IPS-20b (cell line): ENCODE results near the gene KCNJ3.

ENCODE experiments used
- H3K27ac ChIP-seq: one replicate; pipeline ENCODE4 v1.5.1; 2013; ENCODE audit warnings: low read length
- H3K27me3 ChIP-seq: 2 replicates; pipeline ENCODE4 v1.6.1; 2013; ENCODE audit warnings: mild to moderate bottlenecking, low read length, inconsistent platforms; ENCODE audit not compliant: insufficient read depth
- H3K36me3 ChIP-seq: 2 replicates; pipeline ENCODE4 v1.6.1; 2013; ENCODE audit warnings: low read depth, mild to moderate bottlenecking, inconsistent platforms, low read length, moderate library complexity; ENCODE audit not compliant: insufficient read depth
- H3K4me1 ChIP-seq: 2 replicates; pipeline ENCODE4 v1.6.1; 2013; ENCODE audit warnings: mild to moderate bottlenecking, control low read depth, inconsistent platforms, low read length, moderate library complexity; ENCODE audit not compliant: insufficient read depth
- H3K4me3 ChIP-seq: 2 replicates; pipeline ENCODE4 v1.5.1; 2013; ENCODE audit warnings: mild to moderate bottlenecking, low read length, inconsistent platforms
- H3K9ac ChIP-seq: 2 replicates; pipeline ENCODE4 v1.6.1; 2013; ENCODE audit warnings: low read depth, mild to moderate bottlenecking, inconsistent platforms, low read length, moderate library complexity
- H3K9me3 ChIP-seq: 2 replicates; pipeline ENCODE4 v1.6.1; 2013; ENCODE audit warnings: mild to moderate bottlenecking, low read depth, low read length, inconsistent platforms; ENCODE audit not compliant: insufficient read depth

KCNJ3 gene

GRCh38 chr2:154795651-154796050, 97.2 kb downstream of the KCNJ3 start:
- no peaks in the 10 kb centered on the region for H3K36me3 ChIP-seq
- H3K27me3 ChIP-seq, result no peaks in the 10 kb centered on the region
- H3K4me1 ChIP-seq, result peaks cover 7% of the 10 kb centered on the region; the same call in 1 of the 2 replicates
- no peaks in the 10 kb centered on the region for H3K9me3 ChIP-seq
- no peak overlapping the region for H3K9ac ChIP-seq
- H3K4me3 ChIP-seq, result no peak overlapping the region
- H3K27ac ChIP-seq, result no peak overlapping the region

GRCh38 chr2:154804451-154804850, 106.0 kb downstream of the KCNJ3 start:
- H3K4me3 ChIP-seq, result no peak overlapping the region
- no peaks in the 10 kb centered on the region for H3K27me3 ChIP-seq
- no peaks in the 10 kb centered on the region for H3K9me3 ChIP-seq
- no peak overlapping the region for H3K27ac ChIP-seq
- H3K36me3 ChIP-seq, result no peaks in the 10 kb centered on the region
- H3K9ac ChIP-seq, result no peak overlapping the region
- H3K4me1 ChIP-seq, result no peaks in the 10 kb centered on the region

- Histone ChIP-seq H3K9ac (no peak overlapping the region), H3K27ac (no peak overlapping the region), H3K9me3 (no peaks in the 10 kb centered on the region), H3K4me1 (no peaks in the 10 kb centered on the region), H3K36me3 (no peaks in the 10 kb centered on the region), H3K4me3 (no peak overlapping the region), H3K27me3 (no peaks in the 10 kb centered on the region)
These were observed 115.1 kb downstream of the KCNJ3 start for GRCh38 chr2:154813636-154814035.

GRCh38 chr2:154814856-154815255, 116.4 kb downstream of the KCNJ3 start:
- Histone ChIP-seq H3K4me3 (no peak overlapping the region), H3K9ac (no peak overlapping the region), H3K27me3 (no peaks in the 10 kb centered on the region), H3K36me3 (no peaks in the 10 kb centered on the region), H3K9me3 (no peaks in the 10 kb centered on the region), H3K4me1 (no peaks in the 10 kb centered on the region), H3K27ac (no peak overlapping the region)

- H3K4me3 ChIP-seq, result no peak overlapping the region
- no peaks in the 10 kb centered on the region for H3K27me3 ChIP-seq
- H3K9ac ChIP-seq, result no peak overlapping the region
- no peaks in the 10 kb centered on the region for H3K9me3 ChIP-seq
- H3K36me3 ChIP-seq, result no peaks in the 10 kb centered on the region
- H3K27ac ChIP-seq, result no peak overlapping the region
- H3K4me1 ChIP-seq, result no peaks in the 10 kb centered on the region
These were observed 126.9 kb downstream of the KCNJ3 start for GRCh38 chr2:154825358-154825757.

GRCh38 chr2:154826827-154827226, 128.3 kb downstream of the KCNJ3 start:
- Histone ChIP-seq H3K4me1 (no peaks in the 10 kb centered on the region), H3K9me3 (no peaks in the 10 kb centered on the region), H3K27ac (no peak overlapping the region), H3K27me3 (no peaks in the 10 kb centered on the region), H3K4me3 (no peak overlapping the region), H3K36me3 (no peaks in the 10 kb centered on the region), H3K9ac (no peak overlapping the region)

GRCh38 chr2:154827286-154827685, 128.8 kb downstream of the KCNJ3 start:
- Histone ChIP-seq H3K4me3 (no peak overlapping the region), H3K9ac (no peak overlapping the region), H3K36me3 (no peaks in the 10 kb centered on the region), H3K4me1 (no peaks in the 10 kb centered on the region), H3K9me3 (no peaks in the 10 kb centered on the region), H3K27me3 (no peaks in the 10 kb centered on the region), H3K27ac (no peak overlapping the region)

GRCh38 chr2:154832711-154833110, 134.2 kb downstream of the KCNJ3 start:
- Histone ChIP-seq H3K27ac (no peak overlapping the region), H3K4me1 (no peaks in the 10 kb centered on the region), H3K9me3 (no peaks in the 10 kb centered on the region), H3K9ac (no peak overlapping the region), H3K27me3 (no peaks in the 10 kb centered on the region), H3K4me3 (no peak overlapping the region), H3K36me3 (no peaks in the 10 kb centered on the region)

- Histone ChIP-seq H3K27me3 (no peaks in the 10 kb centered on the region), H3K27ac (no peak overlapping the region), H3K9ac (no peak overlapping the region), H3K4me1 (no peaks in the 10 kb centered on the region), H3K36me3 (no peaks in the 10 kb centered on the region), H3K4me3 (no peak overlapping the region), H3K9me3 (no peaks in the 10 kb centered on the region)
These were observed 138.1 kb downstream of the KCNJ3 start for GRCh38 chr2:154836632-154837031.

- Histone ChIP-seq H3K9ac (no peak overlapping the region), H3K9me3 (no peaks in the 10 kb centered on the region), H3K4me3 (no peak overlapping the region), H3K27me3 (no peaks in the 10 kb centered on the region), H3K36me3 (no peaks in the 10 kb centered on the region), H3K4me1 (no peaks in the 10 kb centered on the region), H3K27ac (no peak overlapping the region)
These were observed 138.5 kb downstream of the KCNJ3 start for GRCh38 chr2:154837035-154837434.

GRCh38 chr2:154844513-154844912, 146.0 kb downstream of the KCNJ3 start:
- Histone ChIP-seq H3K36me3 (no peaks in the 10 kb centered on the region), H3K27me3 (no peaks in the 10 kb centered on the region), H3K9me3 (no peaks in the 10 kb centered on the region), H3K27ac (no peak overlapping the region), H3K9ac (no peak overlapping the region), H3K4me3 (no peak overlapping the region), H3K4me1 (no peaks in the 10 kb centered on the region)

- H3K9me3 ChIP-seq, result no peaks in the 10 kb centered on the region
- no peak overlapping the region for H3K27ac ChIP-seq
- no peak overlapping the region for H3K4me3 ChIP-seq
- H3K4me1 ChIP-seq, result no peaks in the 10 kb centered on the region
- H3K36me3 ChIP-seq, result no peaks in the 10 kb centered on the region
- H3K27me3 ChIP-seq, result no peaks in the 10 kb centered on the region
- no peak overlapping the region for H3K9ac ChIP-seq
These were observed 148.3 kb downstream of the KCNJ3 start for GRCh38 chr2:154846842-154847241.

GRCh38 chr2:154849482-154849881, 151.0 kb downstream of the KCNJ3 start:
- no peaks in the 10 kb centered on the region for H3K27me3 ChIP-seq
- no peak overlapping the region for H3K4me3 ChIP-seq
- H3K27ac ChIP-seq, result no peak overlapping the region
- no peaks in the 10 kb centered on the region for H3K9me3 ChIP-seq
- H3K9ac ChIP-seq, result no peak overlapping the region
- H3K36me3 ChIP-seq, result no peaks in the 10 kb centered on the region
- no peaks in the 10 kb centered on the region for H3K4me1 ChIP-seq
